ENCODE data around the gene WDR74. TPM values are rescaled to one million over a fixed set of nuclear protein-coding genes. Genes with fewer than 3 reads are reported as not detected.

The WDR74 gene
- total and polyA plus RNA-seq, 2 of the 13 experiments (the other 11 are each of a cell fraction or from before 2014, with no cell fraction given): 77.0 to 83.3 TPM

DNA sequence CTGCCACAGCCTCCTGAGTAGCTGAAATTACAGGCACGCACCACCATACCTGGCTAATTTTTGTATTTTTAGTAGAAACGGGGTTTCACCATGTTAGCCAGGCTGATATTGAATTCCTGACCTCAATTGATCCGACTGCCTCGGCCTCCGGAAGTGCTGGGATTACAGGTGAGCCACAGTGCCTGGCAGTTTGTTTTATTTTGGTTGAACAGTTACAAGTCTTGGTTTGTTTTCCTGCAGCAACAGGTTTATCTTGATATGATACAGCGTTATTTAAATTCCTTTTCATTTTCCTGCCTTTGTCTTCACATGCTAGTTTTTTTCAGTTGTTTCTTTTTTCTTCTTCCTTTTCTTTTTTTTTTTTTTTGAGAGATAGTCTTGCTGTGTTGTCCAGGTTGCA lies 37.3 kb upstream of the WDR74 start (continued):
- TF ChIP-seq ELF1 (CRISPR knock-in tag; IDR thresholded peaks at IDR 0.05) (no peak), GPBP1L1 (CRISPR knock-in tag; IDR thresholded peaks at IDR 0.05) (no peak), ZNF562 (CRISPR knock-in tag; IDR thresholded peaks at IDR 0.05; ENCODE audit: borderline replicate concordance) (no peak)

- peak; percentile 46 for ATAC-seq
- H3K36me3 ChIP-seq (replicated peaks in 1 of 2; ENCODE audit: control insufficient read depth in 1 of 2, insufficient read depth in 2 of 2, low read length in 2 of 2): peaks cover 11 to 44% of the 10 kb centered on the region in 2 experiments; a peak in 3 of 5 replicates
- FAIRE-seq: no peak
- 0 out of 2 replicates have a peak, but pooled peaks cover 3% of the 10 kb centered on the region for H4K20me1 ChIP-seq (ENCODE audit: insufficient read depth, low read length)
- no TSS peak for BruUV-seq (replicated peaks)
- no peak overlapping the region for H3K4me2 ChIP-seq (ENCODE audit: low read depth, low read length)
- H3K27ac ChIP-seq (ENCODE audit: extremely low read length, insufficient read depth, low read length): peak overlapping the region; percentile 23
- DNase-seq (ENCODE audit: low spot score): peak; percentile 56
- 72% methylated on average over 4 of the region's 7 CpGs for WGBS (ENCODE audit: low lambda C conversion rate)
- ChIA-PET POLR2A (interaction anchor here (0.6 to 4.4 kb wide), 6 partner anchors 14 to 122 kb away, joined by 3 to 25 read pairs (median 4); partner anchors contain the start of gene ZBTB3), CTCF (ENCODE audit: low intra/inter-chr PET ratio, low total read pairs) (no interaction called here)
- no peaks in the 10 kb centered on the region for H3K9me3 ChIP-seq (ENCODE audit: low read length)
- peaks cover 27% of the 10 kb centered on the region for H3K79me2 ChIP-seq (ENCODE audit: insufficient read depth, low read length)
- no peak overlapping the region for H3K9ac ChIP-seq (ENCODE audit: insufficient read depth, low read depth, low read length)
- no peak overlapping the region for H2AFZ ChIP-seq (ENCODE audit: low read length)
- H3K27me3 ChIP-seq (ENCODE audit: control insufficient read depth in 1 of 2, insufficient read depth in 2 of 2, low read length in 2 of 2): no peaks in the 10 kb centered on the region
- H3K4me1 ChIP-seq (ENCODE audit: insufficient read depth, low read length): peaks cover 29% of the 10 kb centered on the region
- intact Hi-C loops (cut with micrococcal nuclease; ENCODE audit: unreplicated experiment): no loop called here
- H3K4me3 ChIP-seq (replicated peaks in 1 of 3; ENCODE audit: insufficient read depth in 1 of 3, low read depth in 2 of 3, low read length in 3 of 3): no peak overlapping the region
- in situ Hi-C loops (cut with HindIII; ENCODE audit: extremely low pct_ligation_motif_present, low pct_unique_long_range_greater_than_20kb): loop anchor here (5.0 kb wide), 1 partner anchor 89 kb away; the partner anchor contains the start of gene TMEM179B
- no peak for TF ChIP-seq KDM3A (CRISPR knock-in tag; IDR thresholded peaks at IDR 0.05; ENCODE audit: low read depth)
- TF ChIP-seq ZNF274 (CRISPR knock-in tag; IDR thresholded peaks at IDR 0.05): no peak
- TF ChIP-seq SNAPC2 (CRISPR knock-in tag; IDR thresholded peaks at IDR 0.05): no peak
- TF ChIP-seq NR3C1 (CRISPR knock-in tag; IDR thresholded peaks at IDR 0.05): no peak
- TF ChIP-seq NFKBIZ (CRISPR knock-in tag; IDR thresholded peaks at IDR 0.05): no peak
- no peak for TF ChIP-seq MAX (IDR thresholded peaks at IDR 0.05)
- TF ChIP-seq, protein P1, sequence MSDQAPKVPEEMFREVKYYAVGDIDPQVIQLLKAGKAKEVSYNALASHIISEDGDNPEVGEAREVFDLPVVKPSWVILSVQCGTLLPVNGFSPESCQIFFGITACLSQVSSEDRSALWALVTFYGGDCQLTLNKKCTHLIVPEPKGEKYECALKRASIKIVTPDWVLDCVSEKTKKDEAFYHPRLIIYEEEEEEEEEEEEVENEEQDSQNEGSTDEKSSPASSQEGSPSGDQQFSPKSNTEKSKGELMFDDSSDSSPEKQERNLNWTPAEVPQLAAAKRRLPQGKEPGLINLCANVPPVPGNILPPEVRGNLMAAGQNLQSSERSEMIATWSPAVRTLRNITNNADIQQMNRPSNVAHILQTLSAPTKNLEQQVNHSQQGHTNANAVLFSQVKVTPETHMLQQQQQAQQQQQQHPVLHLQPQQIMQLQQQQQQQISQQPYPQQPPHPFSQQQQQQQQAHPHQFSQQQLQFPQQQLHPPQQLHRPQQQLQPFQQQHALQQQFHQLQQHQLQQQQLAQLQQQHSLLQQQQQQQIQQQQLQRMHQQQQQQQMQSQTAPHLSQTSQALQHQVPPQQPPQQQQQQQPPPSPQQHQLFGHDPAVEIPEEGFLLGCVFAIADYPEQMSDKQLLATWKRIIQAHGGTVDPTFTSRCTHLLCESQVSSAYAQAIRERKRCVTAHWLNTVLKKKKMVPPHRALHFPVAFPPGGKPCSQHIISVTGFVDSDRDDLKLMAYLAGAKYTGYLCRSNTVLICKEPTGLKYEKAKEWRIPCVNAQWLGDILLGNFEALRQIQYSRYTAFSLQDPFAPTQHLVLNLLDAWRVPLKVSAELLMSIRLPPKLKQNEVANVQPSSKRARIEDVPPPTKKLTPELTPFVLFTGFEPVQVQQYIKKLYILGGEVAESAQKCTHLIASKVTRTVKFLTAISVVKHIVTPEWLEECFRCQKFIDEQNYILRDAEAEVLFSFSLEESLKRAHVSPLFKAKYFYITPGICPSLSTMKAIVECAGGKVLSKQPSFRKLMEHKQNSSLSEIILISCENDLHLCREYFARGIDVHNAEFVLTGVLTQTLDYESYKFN (CRISPR knock-in tag; conservative IDR thresholded peaks at IDR 0.05): no peak
- TF ChIP-seq GATAD1 (CRISPR knock-in tag; IDR thresholded peaks at IDR 0.05): no peak
- TF ChIP-seq ATM (IDR thresholded peaks at IDR 0.05; ENCODE audit: borderline replicate concordance): no peak
- no peak for TF ChIP-seq FOXP1 (IDR thresholded peaks at IDR 0.05)
- no peak for TF ChIP-seq FOXP1 (CRISPR knock-in tag; IDR thresholded peaks at IDR 0.05)
- 0 out of 2 replicates have a peak, but pooled peaks have one; percentile 22 for TF ChIP-seq UBTF (CRISPR knock-in tag; IDR thresholded peaks at IDR 0.05)
- no peak for TF ChIP-seq RFX5 (IDR thresholded peaks at IDR 0.05; ENCODE audit: low read depth, low read length)
- TF ChIP-seq KAT7 (CRISPR knock-in tag; IDR thresholded peaks at IDR 0.05; ENCODE audit: borderline replicate concordance): no peak
These were observed 36.5 kb upstream of the WDR74 start for GRCh38 chr11:62875698-62876478.

Data from HepG2 (cell line).